ENCODE results near the gene OGDHL.

The OGDHL gene

GRCh38 chr10:49688261-49688846 lies 73.8 kb downstream of the OGDHL start:
- DNase-seq = no peak

- no peak for DNase-seq
Observed at GRCh38 chr10:49686651-49687050, 75.5 kb downstream of the OGDHL start.
